Dendritic cell treated with granulocyte-macrophage colony-stimulating factor and Interleukin-4, amounts not matched to agents 40 ng/mL and 50 ng/mL, for 4 days (primary cell): Measurements from ENCODE around the gene NKG7.

Source experiments
- H3K27ac Mint-ChIP-seq: one replicate; pipeline ENCODE4 v1.8.0; 2022; ENCODE audit warnings: mild to moderate bottlenecking, mixed read lengths
- H3K27me3 Mint-ChIP-seq: one replicate; pipeline ENCODE4 v1.8.0; 2022; ENCODE audit warnings: mild to moderate bottlenecking, mixed read lengths
- H3K36me3 Mint-ChIP-seq: one replicate; pipeline ENCODE4 v1.8.0; 2022; ENCODE audit warnings: low read depth, mixed read lengths
- H3K4me1 Mint-ChIP-seq: one replicate; pipeline ENCODE4 v1.8.0; 2022; ENCODE audit warnings: low read depth, mixed read lengths
- H3K4me3 Mint-ChIP-seq: one replicate; pipeline ENCODE4 v1.8.0; 2022; ENCODE audit warnings: mild to moderate bottlenecking, moderate library complexity, mixed read lengths
- H3K9me3 Mint-ChIP-seq: one replicate; pipeline ENCODE4 v1.8.0; 2022; ENCODE audit warnings: mixed read lengths
- intact Hi-C: fragments of 100-400 bp; cut with micrococcal nuclease; formaldehyde crosslinking; loops from one replicate; pipeline ENCODE4 v1.15.0; 2022

Gene NKG7

GRCh38 chr19:51341976-51342580 lies 30.4 kb downstream of the NKG7 start, which contains the start of gene VSIG10L:
TSS of gene VSIG10L (minus strand) at chr19:51342139. CDS start at chr19:51342124, 15 bp downstream.
- intact Hi-C loops = no loop called here
- H3K36me3 Mint-ChIP-seq = peaks cover 20% of the 10 kb centered on the region
- peaks cover 23% of the 10 kb centered on the region for H3K27me3 Mint-ChIP-seq
- H3K9me3 Mint-ChIP-seq = no peaks in the 10 kb centered on the region
- peaks cover 29% of the 10 kb centered on the region for H3K4me1 Mint-ChIP-seq
- no peak within 1 kb of the TSS for H3K4me3 Mint-ChIP-seq
- peak within 1 kb of the TSS; percentile 88 for H3K27ac Mint-ChIP-seq

GRCh38 chr19:51341066-51341465 lies 31.4 kb downstream of the NKG7 start:
- Mint-ChIP-seq H3K36me3 (peaks cover 11% of the 10 kb centered on the region), H3K27me3 (peaks cover 26% of the 10 kb centered on the region), H3K9me3 (no peaks in the 10 kb centered on the region), H3K4me1 (peaks cover 29% of the 10 kb centered on the region), H3K4me3 (peak overlapping the region; percentile 89), H3K27ac (peak overlapping the region; percentile 88)
- intact Hi-C loops = no loop called here

GRCh38 chr19:51339687-51340656 lies 32.5 kb downstream of the NKG7 start:
- no peaks in the 10 kb centered on the region for H3K9me3 Mint-ChIP-seq
- peak overlapping the region; percentile 88 for H3K27ac Mint-ChIP-seq
- H3K27me3 Mint-ChIP-seq = peaks cover 29% of the 10 kb centered on the region
- peak overlapping the region; percentile 89 for H3K4me3 Mint-ChIP-seq
- peaks cover 33% of the 10 kb centered on the region for H3K4me1 Mint-ChIP-seq
- intact Hi-C loops = loop anchor here (1.0 to 5.0 kb wide), 3 partner anchors 27 to 97 kb away; no protein-coding TSS in a partner anchor
- peaks cover 5% of the 10 kb centered on the region for H3K36me3 Mint-ChIP-seq

- H3K4me3 Mint-ChIP-seq = peak overlapping the region; percentile 89
- H3K9me3 Mint-ChIP-seq = no peaks in the 10 kb centered on the region
- H3K4me1 Mint-ChIP-seq = peaks cover 38% of the 10 kb centered on the region
- intact Hi-C loops = loop anchor here (1.0 to 5.0 kb wide), 3 partner anchors 28 to 98 kb away; no protein-coding TSS in a partner anchor
- H3K27ac Mint-ChIP-seq = peak overlapping the region; percentile 88
- H3K27me3 Mint-ChIP-seq = peaks cover 29% of the 10 kb centered on the region
- H3K36me3 Mint-ChIP-seq = no peaks in the 10 kb centered on the region
These were observed 33.2 kb downstream of the NKG7 start for GRCh38 chr19:51339313-51339686.

DNA sequence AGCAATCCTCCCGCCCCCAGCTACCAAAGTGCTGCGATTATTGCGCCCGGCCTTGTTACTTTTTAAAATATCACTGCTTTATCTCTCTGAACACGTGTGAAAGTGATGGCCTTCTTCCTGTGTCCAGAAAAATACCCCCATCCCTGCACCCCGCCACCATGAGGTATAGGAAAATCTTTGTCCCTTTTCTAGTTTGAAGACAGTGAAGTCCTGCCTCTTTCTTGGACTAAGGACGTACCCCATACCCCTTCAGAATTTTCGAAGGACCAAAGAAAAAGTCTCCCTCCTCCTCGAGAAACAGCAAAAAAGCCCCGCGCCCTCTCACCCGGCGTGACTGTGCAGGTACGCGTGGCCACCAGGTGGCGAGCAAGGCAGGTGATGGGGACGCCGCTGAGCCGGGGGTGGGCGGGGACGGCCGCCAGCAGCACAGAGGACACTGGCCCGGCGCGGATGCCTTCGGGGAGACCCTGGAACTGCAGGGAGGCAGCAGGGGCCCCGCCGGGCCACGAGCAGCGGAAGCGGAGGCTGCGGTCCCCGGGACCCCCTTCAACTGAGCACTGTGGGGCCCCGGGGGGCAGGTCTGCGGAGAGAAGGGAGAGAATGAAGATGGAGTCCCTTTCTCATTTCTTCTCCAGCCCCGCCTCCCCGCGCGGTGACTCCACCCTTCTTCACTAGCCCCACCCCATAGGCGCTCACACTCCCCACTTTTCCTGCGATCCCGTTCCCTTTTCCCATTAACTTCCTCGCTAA lies 33.7 kb downstream of the NKG7 start:
- H3K4me3 Mint-ChIP-seq = peak overlapping the region; percentile 89
- H3K9me3 Mint-ChIP-seq = peaks cover 4% of the 10 kb centered on the region
- peak overlapping the region; percentile 88 for H3K27ac Mint-ChIP-seq
- no peaks in the 10 kb centered on the region for H3K36me3 Mint-ChIP-seq
- intact Hi-C loops = loop anchor here (1.0 to 5.0 kb wide), 3 partner anchors 29 to 99 kb away; no protein-coding TSS in a partner anchor
- peaks cover 29% of the 10 kb centered on the region for H3K27me3 Mint-ChIP-seq
- H3K4me1 Mint-ChIP-seq = peaks cover 38% of the 10 kb centered on the region

GRCh38 chr19:51337861-51338562 lies 34.4 kb downstream of the NKG7 start:
- Mint-ChIP-seq H3K36me3 (no peaks in the 10 kb centered on the region), H3K27me3 (peaks cover 28% of the 10 kb centered on the region), H3K4me1 (peaks cover 38% of the 10 kb centered on the region), H3K4me3 (no peak overlapping the region), H3K9me3 (peaks cover 6% of the 10 kb centered on the region), H3K27ac (no peak overlapping the region)
- intact Hi-C loops = loop anchor here (2.0 to 5.0 kb wide), 2 partner anchors 57 to 99 kb away; no protein-coding TSS in a partner anchor

DNA sequence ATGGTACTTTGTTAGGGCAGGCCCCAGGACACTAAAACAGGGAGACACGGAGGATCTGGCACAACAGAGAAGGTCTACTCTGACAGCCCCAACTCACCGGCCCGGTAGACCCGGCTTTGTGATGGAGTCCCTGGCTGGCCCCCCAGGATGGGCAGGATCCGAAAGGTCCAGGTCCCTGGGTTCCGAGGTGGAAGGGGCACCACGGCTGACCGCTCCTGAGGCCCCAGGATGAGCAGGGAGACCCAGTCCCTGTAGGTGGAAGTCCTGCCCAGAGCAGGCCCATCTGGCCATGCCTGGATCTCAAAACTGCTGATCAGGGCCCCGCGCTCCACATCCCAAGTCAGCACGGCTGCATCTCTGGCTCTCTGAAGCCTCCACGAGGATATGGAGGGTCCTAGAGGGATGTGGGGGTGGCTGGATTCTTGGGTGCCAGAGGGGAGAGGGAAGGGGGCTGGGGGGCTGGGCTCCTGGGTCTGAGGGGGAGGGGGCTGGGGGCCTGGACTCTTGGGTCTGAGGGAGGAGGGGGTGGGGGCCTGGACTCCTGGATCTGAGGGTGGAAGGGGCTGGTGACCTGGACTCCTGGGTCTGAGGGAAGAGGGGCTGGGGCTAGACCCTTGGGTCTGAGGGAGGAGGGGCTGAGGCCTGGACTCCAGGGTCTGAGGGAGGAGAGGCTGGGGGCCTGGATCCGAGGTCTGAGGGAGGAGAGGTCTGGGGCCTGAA lies 35.2 kb downstream of the NKG7 start:
- Mint-ChIP-seq H3K4me3 (no peak overlapping the region), H3K27me3 (peaks cover 21% of the 10 kb centered on the region), H3K9me3 (peaks cover 6% of the 10 kb centered on the region), H3K4me1 (peaks cover 31% of the 10 kb centered on the region), H3K36me3 (no peaks in the 10 kb centered on the region), H3K27ac (no peak overlapping the region)
- intact Hi-C loops = loop anchor here (5.0 kb wide), 1 partner anchor 100 kb away; no protein-coding TSS in a partner anchor

DNA sequence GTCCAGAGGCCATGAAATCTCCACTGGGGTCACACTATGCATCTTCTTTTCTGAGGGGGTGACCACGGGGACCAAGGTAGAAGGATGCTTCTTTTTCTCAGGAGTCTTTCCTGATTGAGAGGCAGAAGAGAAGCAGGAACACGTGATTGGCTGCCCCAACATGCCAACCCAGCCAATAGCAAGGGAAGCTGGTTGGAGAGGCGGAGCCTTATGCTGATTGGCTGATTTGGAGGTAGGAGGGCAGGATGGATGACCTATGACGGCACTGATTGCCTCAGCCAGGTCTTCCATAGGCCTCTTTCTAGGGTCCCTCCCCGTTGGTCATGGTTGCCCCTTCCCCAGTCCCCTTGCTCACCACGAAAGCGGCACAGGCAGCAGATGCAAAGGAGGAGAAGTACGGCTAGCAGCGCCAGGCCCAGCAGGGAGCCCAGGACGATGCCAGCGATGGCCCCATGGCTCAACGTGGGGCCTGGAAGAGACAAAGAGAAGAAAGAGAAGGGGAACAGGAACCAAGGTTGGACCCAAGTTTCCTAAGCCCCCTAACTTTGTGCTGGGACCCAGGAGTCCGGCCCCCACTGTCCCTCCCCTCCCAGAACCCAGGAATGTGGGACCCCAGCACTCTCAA lies 38.5 kb downstream of the NKG7 start:
- intact Hi-C loops = no loop called here
- H3K4me1 Mint-ChIP-seq = peaks cover 10% of the 10 kb centered on the region
- no peak overlapping the region for H3K4me3 Mint-ChIP-seq

GRCh38 chr19:51331716-51332115 lies 40.7 kb downstream of the NKG7 start:
- H3K27ac Mint-ChIP-seq = no peak overlapping the region
- peaks cover 22% of the 10 kb centered on the region for H3K4me1 Mint-ChIP-seq
- H3K4me3 Mint-ChIP-seq = no peak overlapping the region
- H3K36me3 Mint-ChIP-seq = no peaks in the 10 kb centered on the region
- peaks cover 6% of the 10 kb centered on the region for H3K9me3 Mint-ChIP-seq
- intact Hi-C loops = no loop called here
- H3K27me3 Mint-ChIP-seq = peaks cover 29% of the 10 kb centered on the region

More for the DNA sequence above, 38.5 kb downstream of the NKG7 start:
- no peaks in the 10 kb centered on the region for H3K36me3 Mint-ChIP-seq
- H3K27ac Mint-ChIP-seq = no peak overlapping the region
- H3K27me3 Mint-ChIP-seq = peaks cover 13% of the 10 kb centered on the region
- peaks cover 6% of the 10 kb centered on the region for H3K9me3 Mint-ChIP-seq

GRCh38 chr19:51331193-51331592 lies 41.3 kb downstream of the NKG7 start:
- intact Hi-C loops = no loop called here
- peaks cover 32% of the 10 kb centered on the region for H3K27me3 Mint-ChIP-seq
- no peak overlapping the region for H3K27ac Mint-ChIP-seq

GRCh38 chr19:51330366-51330765 lies 42.1 kb downstream of the NKG7 start:
- intact Hi-C loops = no loop called here
- Mint-ChIP-seq H3K27me3 (peaks cover 40% of the 10 kb centered on the region), H3K36me3 (no peaks in the 10 kb centered on the region), H3K4me3 (no peak overlapping the region), H3K27ac (no peak overlapping the region), H3K9me3 (peaks cover 6% of the 10 kb centered on the region), H3K4me1 (peaks cover 29% of the 10 kb centered on the region)

More at GRCh38 chr19:51331193-51331592, 41.3 kb downstream of the NKG7 start:
- H3K36me3 Mint-ChIP-seq = no peaks in the 10 kb centered on the region
- H3K4me3 Mint-ChIP-seq = no peak overlapping the region
- H3K9me3 Mint-ChIP-seq = peaks cover 6% of the 10 kb centered on the region
- peaks cover 24% of the 10 kb centered on the region for H3K4me1 Mint-ChIP-seq

- Mint-ChIP-seq H3K36me3 (no peaks in the 10 kb centered on the region), H3K27ac (no peak overlapping the region), H3K4me1 (peaks cover 22% of the 10 kb centered on the region), H3K4me3 (no peak overlapping the region), H3K27me3 (peaks cover 44% of the 10 kb centered on the region), H3K9me3 (peaks cover 6% of the 10 kb centered on the region)
- intact Hi-C loops = no loop called here
These were observed 43.0 kb downstream of the NKG7 start for GRCh38 chr19:51329411-51329810.
